K562 (cell line): ENCODE measurements around the gene FARP1. TPM values are rescaled to one million over a fixed set of nuclear protein-coding genes. Genes with fewer than 3 reads are reported as not detected.

ENCODE experiments used
- ATAC-seq: fragments of 200-7000 bp; cut with Tn5 transposase; 3 replicates; pipeline ENCODE4 v1.9.1; 2020; ENCODE audit warnings: moderate library complexity
- BruUV-seq: library from RNA; stranded (reverse); fragments of 400-500 nt; replicated peaks from 2 replicates; lab custom pipeline; 2021; lab: Mats Ljungman, UMichigan
- CTCF ChIA-PET: fragments of 300-600 bp; formaldehyde crosslinking; extraction: SDS; loops from one replicate; lab custom pipeline; 2021; ENCODE audit warnings: low intra/inter-chr PET ratio; lab: Yijun Ruan, JAX
- POLR2A ChIA-PET: fragments of 300-600, 350-650 bp; sonication (Branson Sonifier 250); formaldehyde crosslinking; extraction: SDS; loops from one replicate; lab custom pipeline; 2021; ENCODE audit warnings: antibody characterized with exemption, inconsistent platforms; lab: Yijun Ruan, JAX
- DNase-seq, 4 experiments: peaks; one replicate each; pipeline versions ENCODE4 v3.0.0 to v3.0.0-alpha.2; 2011 to 2018; ENCODE audit warnings: low spot score in 3 of 4, mixed read lengths in 3 of 4; ENCODE audit errors: extremely low read depth in 1 of 4
- FAIRE-seq: peaks from 2 replicates; lab custom pipeline; 2011; peaks lifted over from hg19 to GRCh38; lab: Jason Lieb, UNC
- H2AFZ ChIP-seq: 2 replicates; pipeline ENCODE4 v1.6.0; 2011; ENCODE audit warnings: low read depth, low read length, control low read depth, inconsistent platforms
- H3K27ac ChIP-seq: fragments of 200-600 bp; 3 replicates; pipeline ENCODE4 v1.8.0; 2011; ENCODE audit warnings: low read depth, mild to moderate bottlenecking, control low read depth, inconsistent platforms, low read length, moderate library complexity, mixed read lengths; ENCODE audit errors: extremely low read depth
- H3K27me3 ChIP-seq, 2 experiments: fragments of 300-600 bp in 1 of 2; 2 replicates in 1 of 2; 3 replicates in 1 of 2; pipeline versions ENCODE4 v1.6.0 to v1.8.0; 2011; ENCODE audit warnings: inconsistent platforms in 2 of 2, low read length in 2 of 2, mild to moderate bottlenecking in 1 of 2, mixed read lengths in 1 of 2, moderate library complexity in 1 of 2; ENCODE audit not compliant: control insufficient read depth in 2 of 2, insufficient read depth in 2 of 2
- H3K36me3 ChIP-seq: fragments of 300-600 bp; 3 replicates; pipeline ENCODE4 v1.8.0; 2011; ENCODE audit warnings: mild to moderate bottlenecking, low read length, inconsistent platforms; ENCODE audit not compliant: control insufficient read depth, insufficient read depth
- H3K4me1 ChIP-seq, 2 experiments: fragments of 200-600 bp in 1 of 2; replicated peaks in 1 of 2; 2 replicates in 1 of 2; 3 replicates in 1 of 2; pipeline versions ENCODE4 v1.5.1 to v1.8.0; 2011; ENCODE audit warnings: inconsistent platforms in 2 of 2, low read length in 2 of 2, mild to moderate bottlenecking in 1 of 2, mixed read lengths in 1 of 2, moderate library complexity in 1 of 2; ENCODE audit not compliant: control insufficient read depth in 2 of 2, insufficient read depth in 2 of 2
- H3K4me2 ChIP-seq: 2 replicates; pipeline ENCODE4 v1.6.1; 2011; ENCODE audit warnings: low read length, control low read depth, inconsistent platforms, mixed read lengths; ENCODE audit not compliant: insufficient read depth
- H3K4me3 ChIP-seq: fragments of 200-600 bp; sonication (generic), shearing (Covaris generic); 2 replicates; pipeline ENCODE4 v1.5.1; 2016; ENCODE audit warnings: control low read depth, inconsistent platforms
- H3K79me2 ChIP-seq: fragments of 200-600 bp; 3 replicates; pipeline ENCODE4 v1.8.0; 2011; ENCODE audit warnings: low read length, inconsistent platforms; ENCODE audit not compliant: control insufficient read depth, insufficient read depth
- H3K9ac ChIP-seq, 2 experiments: 2 replicates each; pipeline versions ENCODE4 v1.6.0 to v1.6.1; 2011; ENCODE audit warnings: low read depth in 2 of 2, low read length in 2 of 2, control low read depth in 1 of 2, inconsistent platforms in 1 of 2, mild to moderate bottlenecking in 1 of 2, mixed read lengths in 1 of 2; ENCODE audit not compliant: insufficient read depth in 1 of 2
- H3K9me1 ChIP-seq: one replicate; pipeline ENCODE4 v1.6.0; 2011; ENCODE audit warnings: inconsistent platforms, mild to moderate bottlenecking, low read length, moderate library complexity; ENCODE audit not compliant: control insufficient read depth, insufficient read depth
- H3K9me3 ChIP-seq: replicated peaks from 2 replicates; pipeline ENCODE4 v1.5.1; 2011; ENCODE audit warnings: low read depth, low read length, inconsistent platforms; ENCODE audit not compliant: control insufficient read depth, insufficient read depth
- H4K20me1 ChIP-seq: replicated peaks from 2 replicates; pipeline ENCODE4 v1.6.1; 2011; ENCODE audit warnings: low read length, inconsistent platforms, mixed read lengths; ENCODE audit not compliant: control insufficient read depth, insufficient read depth
- CHD1 ChIP-seq: fragments of 200-600 bp; sonication (generic); IDR thresholded peaks from one replicate; pipeline ENCODE4 v1.6.1; 2012; ENCODE audit warnings: mild to moderate bottlenecking, moderate library complexity, low read length, inconsistent platforms
- MCM7 ChIP-seq, 2 experiments: fragments of 450-650 bp; IDR thresholded peaks; 2 replicates each; pipeline ENCODE4 v1.6.1; 2016 to 2018
- PHTF2 ChIP-seq: fragments of 250-450 bp; sonication (Bioruptor Pico); IDR thresholded peaks from 2 replicates; pipeline ENCODE4 v1.5.0; 2021; ENCODE audit warnings: mild to moderate bottlenecking
- SRSF1 ChIP-seq: fragments of 200-400 bp; formaldehyde crosslinking; IDR thresholded peaks from 2 replicates; pipeline ENCODE4 v1.6.1; 2017; ENCODE audit warnings: mild to moderate bottlenecking, low read depth, low read length, moderate library complexity
- TFAP4 ChIP-seq: sonication (generic); formaldehyde crosslinking; IDR thresholded peaks from 2 replicates; pipeline ENCODE4 v1.8.0; 2022; ENCODE audit warnings: missing genetic modification reagents, mild to moderate bottlenecking, moderate library complexity, borderline replicate concordance
- ZC3H8 ChIP-seq: fragments of 450-650 bp; IDR thresholded peaks from 2 replicates; pipeline ENCODE4 v1.6.1; 2017
- ZNF561 ChIP-seq: fragments of 450-650 bp; formaldehyde crosslinking; conservative IDR thresholded peaks from 2 replicates; pipeline ENCODE4 v1.4.0; 2020; ENCODE audit warnings: mild to moderate bottlenecking, moderate library complexity
- WGBS: fragments of 100-300 bp; shearing (Covaris generic); methylation state at CpG from one replicate; pipeline ENCODE4 v1.1.6; 2016; ENCODE audit warnings: low coverage, mixed read lengths; ENCODE audit not compliant: insufficient coverage; ENCODE audit errors: missing lambda C conversion rate; 5-methylcytosine and 5-hydroxymethylcytosine counted together
- in situ Hi-C: fragments of 300-500 bp; cut with MboI; formaldehyde crosslinking; loops from 4 replicates; pipeline ENCODE4 v1.15.0; 2018; ENCODE audit warnings: inconsistent platforms, mixed read lengths
- intact Hi-C: fragments of 100-400 bp; cut with micrococcal nuclease; formaldehyde crosslinking; loops from 2 replicates; pipeline ENCODE4 v1.14.2; 2022
- polyA plus RNA-seq, 8 experiments: library from polyadenylated mRNA; depleted of rRNA in 4 of 8; stranded (reverse) in 5 of 8; unstranded in 3 of 8; fragments of >200 nt; fragmentation: Nextera tagmentation in 2 of 8; fragmentation: Illumina TruSeq in 1 of 8; extraction: Ambion mirVana in 2 of 8; extraction: Trizol in 1 of 8; gene quantifications; 2 replicates each; pipeline versions ENCODE4 v1.2.1 to v1.2.3, GENCODE V29; 2011 to 2014; ENCODE audit warnings: inconsistent platforms in 1 of 8, missing spikeins in 1 of 8
- total RNA-seq, 7 experiments: library from RNA; depleted of rRNA in 6 of 7; stranded (reverse); fragments of >200 nt in 6 of 7; fragmentation: Illumina TruSeq in 2 of 7; extraction: Trizol in 2 of 7; gene quantifications; 2 replicates each; pipeline versions ENCODE4 v1.2.1 to v1.2.3, GENCODE V29; 2011 to 2021; ENCODE audit warnings: low replicate concordance in 1 of 7

The FARP1 gene
- total and polyA plus RNA-seq, 9 of the 15 experiments (the other 6 are each of a cell fraction or from before 2014, with no cell fraction given) = 0.03 to 0.29 (median 0.05) TPM; not detected in 3

- POLR2A ChIA-PET = no interaction called here
- no peak overlapping the region for H3K27ac ChIP-seq
- H3K79me2 ChIP-seq = no peaks in the 10 kb centered on the region
- no peak overlapping the region for H3K4me2 ChIP-seq
- ATAC-seq (no peak), DNase-seq (no peak), FAIRE-seq (no peak)
- H3K9me1 ChIP-seq = no peaks in the 10 kb centered on the region
- H3K27me3 ChIP-seq = peaks cover 0 to 36% of the 10 kb centered on the region in 2 experiments; a peak in 4 of 5 replicates
- no peaks in the 10 kb centered on the region for H3K4me1 ChIP-seq
- no peak overlapping the region for H2AFZ ChIP-seq
- TF ChIP-seq MCM7 (IDR thresholded peaks at IDR 0.05) (no peak), PHTF2 (CRISPR knock-in tag) (no peak), CHD1 (no peak), SRSF1 (no peak), ZC3H8 (no peak), TFAP4 (CRISPR knock-in tag) (no peak), ZNF561 (CRISPR knock-in tag) (no peak)
- 5% methylated on average over 8 of the region's 9 CpGs for WGBS
- CTCF ChIA-PET = no interaction called here
- intact Hi-C loops = no loop called here
- no peaks in the 10 kb centered on the region for H3K36me3 ChIP-seq
- H3K9ac ChIP-seq = no peak overlapping the region
- no peak overlapping the region for H3K4me3 ChIP-seq
- no TSS peak for BruUV-seq
- no peaks in the 10 kb centered on the region for H4K20me1 ChIP-seq
- no peaks in the 10 kb centered on the region for H3K9me3 ChIP-seq
- in situ Hi-C loops = no loop called here
Observed at GRCh38 chr13:98320561-98321105, 177.7 kb downstream of the FARP1 start.
